NCI-H748 treated with DMSO at 0.1 percent for 48 hours (cell line): ENCODE results near the gene MED12L.
"Not testable (repeated sequence)": the region's sequence is repeated elsewhere in the genome, so short reads cannot be mapped to it uniquely, and the experiment has no call there.

Experiments used
- DNase-seq: peaks from one replicate; lab custom pipeline; 2025; lab: John Stamatoyannopoulos, UW

The MED12L gene

DNA sequence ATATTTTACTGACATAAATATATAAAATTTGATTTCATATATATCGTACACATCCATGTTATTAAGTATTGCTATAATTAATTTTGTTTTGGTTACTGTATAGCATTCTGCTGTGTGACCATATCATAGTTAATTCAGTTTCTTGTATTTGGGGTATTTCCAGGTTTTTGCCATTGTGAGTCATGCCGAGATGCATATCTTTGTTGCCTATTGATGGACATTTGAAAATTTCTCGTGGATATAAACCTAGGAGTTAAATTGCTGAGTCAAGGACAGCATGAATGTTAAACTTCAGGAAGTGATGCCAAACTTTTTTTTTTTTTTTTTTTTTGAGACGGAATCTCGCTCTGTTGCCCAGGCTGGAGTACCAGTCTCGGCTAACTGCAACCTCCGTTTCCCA is 151.3 kb downstream of the MED12L start:
- no peak for DNase-seq

DNA sequence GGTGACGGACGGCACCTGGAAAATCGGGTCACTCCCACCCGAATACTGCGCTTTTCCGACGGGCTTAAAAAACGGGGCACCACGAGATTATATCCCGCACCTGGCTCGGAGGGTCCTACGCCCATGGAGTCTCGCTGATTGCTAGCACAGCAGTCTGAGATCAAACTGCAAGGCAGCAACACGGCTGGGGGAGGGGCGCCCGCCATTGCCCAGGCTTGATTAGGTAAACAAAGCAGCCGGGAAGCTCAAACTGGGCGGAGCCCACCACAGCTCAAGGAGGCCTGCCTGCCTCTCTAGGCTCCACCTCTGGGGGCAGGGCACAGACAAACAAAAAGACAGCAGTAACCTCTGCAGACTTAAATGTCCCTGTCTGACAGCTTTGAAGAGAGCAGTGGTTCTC is 156.5 kb downstream of the MED12L start:
- not testable (repeated sequence) for DNase-seq

DNA sequence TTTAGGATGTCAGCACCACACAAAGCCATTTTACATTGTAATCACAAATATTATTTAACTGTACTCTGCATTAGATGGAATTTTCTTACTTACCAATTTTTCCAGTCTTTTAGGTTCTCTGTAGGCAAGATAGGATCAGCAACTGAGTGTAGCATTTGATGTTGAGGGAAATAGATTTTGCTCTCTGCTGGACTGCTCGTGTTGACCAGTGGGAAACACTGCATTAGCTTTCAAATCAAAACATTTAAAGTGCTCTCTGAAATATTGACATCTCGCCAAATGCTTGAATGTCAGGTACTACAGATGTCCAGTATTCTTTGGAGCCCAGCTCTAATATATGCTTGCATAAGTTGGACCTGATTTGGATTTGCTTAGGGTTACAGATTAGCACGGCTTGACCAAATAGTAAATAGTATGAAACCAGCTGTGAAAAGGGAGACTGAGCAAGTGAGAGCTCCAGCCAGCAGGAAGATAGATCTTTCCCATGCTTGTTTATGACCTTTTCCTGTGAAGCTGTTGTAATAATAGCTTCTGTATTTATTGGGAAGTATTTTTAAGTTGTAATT is 163.4 kb downstream of the MED12L start:
- no peak for DNase-seq

DNA sequence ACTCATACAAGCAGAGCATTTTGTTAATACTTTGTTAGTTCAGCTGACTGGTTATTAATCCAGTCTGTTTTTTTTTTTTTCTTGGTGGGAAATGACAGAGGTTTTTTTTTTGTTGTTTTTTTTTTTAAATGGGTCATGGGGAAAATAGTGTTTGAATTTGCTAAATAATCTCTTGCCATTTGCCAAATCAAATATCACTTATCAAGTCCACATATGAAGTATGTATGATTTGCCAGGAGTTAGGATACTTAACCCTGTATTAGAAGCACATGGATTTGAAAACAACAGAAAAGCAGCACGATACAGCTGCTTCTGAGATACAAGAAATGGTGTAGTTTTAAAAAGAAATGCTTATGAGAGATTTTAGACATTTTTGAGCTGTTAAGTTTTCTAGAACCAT is 171.3 kb downstream of the MED12L start:
- no peak for DNase-seq

DNA sequence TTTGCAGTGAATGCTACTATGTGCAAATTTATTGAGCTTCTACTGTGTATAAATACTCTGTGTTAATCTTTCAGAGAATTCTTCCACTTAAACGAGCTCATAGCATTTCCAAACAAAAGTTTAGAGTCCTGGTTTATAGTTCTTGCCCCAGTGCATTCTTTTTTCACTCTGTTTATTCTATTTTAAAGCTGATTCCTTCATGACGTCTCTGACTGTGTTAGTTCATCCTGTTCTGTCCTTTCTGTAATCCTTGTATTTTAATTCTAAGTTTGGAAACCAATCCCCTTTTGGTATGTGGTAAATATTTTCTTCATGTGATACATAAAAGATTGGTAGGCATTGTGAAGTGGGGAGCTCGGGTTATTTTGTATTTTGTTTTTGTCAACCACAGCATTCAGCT is 174.2 kb downstream of the MED12L start:
- no peak for DNase-seq

DNA sequence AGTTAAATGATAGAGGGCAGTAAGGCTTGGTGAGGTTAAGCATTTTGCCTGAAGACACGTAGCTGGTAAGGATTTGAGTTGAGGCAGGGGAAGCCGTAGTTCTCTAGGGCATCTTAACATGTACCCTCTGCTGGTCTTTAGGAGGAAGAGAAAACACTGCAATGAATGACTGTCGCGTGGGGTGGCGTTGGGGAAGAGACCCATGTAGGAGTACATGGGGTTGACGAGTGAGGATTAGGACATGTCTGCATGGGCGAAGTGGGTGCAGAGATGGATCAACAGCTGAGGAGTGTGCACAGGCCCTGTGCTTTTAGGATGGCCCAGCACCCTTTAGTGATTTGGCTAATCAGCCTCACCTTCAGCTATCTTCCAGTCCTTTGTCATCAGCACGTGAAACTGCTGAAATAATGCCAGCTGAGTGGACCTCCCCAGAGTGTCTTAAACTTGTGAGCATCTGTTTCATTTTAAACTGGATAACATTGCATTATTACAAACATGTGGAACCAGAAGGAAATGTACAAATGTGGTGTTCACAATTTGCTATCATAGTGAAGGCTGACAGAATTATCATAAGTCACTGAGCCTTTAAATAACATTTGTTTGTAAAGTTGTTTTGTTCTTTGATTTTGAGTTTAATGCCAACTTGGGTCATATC is 177.5 kb downstream of the MED12L start:
- DNase-seq, result no peak

DNA sequence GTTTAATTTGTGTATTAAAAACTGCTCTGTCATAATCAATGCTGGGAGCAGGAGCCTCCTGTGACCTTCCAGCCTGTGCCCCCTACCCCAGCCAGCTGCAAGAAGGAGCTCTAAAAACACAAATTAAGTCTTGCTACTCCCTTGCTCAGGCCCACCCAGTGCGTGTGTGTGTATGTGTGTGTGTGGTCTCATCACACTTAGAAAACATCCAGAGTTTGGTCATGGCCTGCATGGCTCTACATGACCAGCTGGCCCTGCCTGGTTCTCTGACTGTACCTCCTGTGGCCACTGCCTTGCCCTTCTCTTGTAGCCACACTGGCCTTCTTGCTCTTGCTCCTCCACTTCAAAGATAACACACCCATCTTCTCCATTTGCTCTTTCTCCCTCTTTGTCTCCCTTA is 179.1 kb downstream of the MED12L start:
- DNase-seq, result no peak

DNA sequence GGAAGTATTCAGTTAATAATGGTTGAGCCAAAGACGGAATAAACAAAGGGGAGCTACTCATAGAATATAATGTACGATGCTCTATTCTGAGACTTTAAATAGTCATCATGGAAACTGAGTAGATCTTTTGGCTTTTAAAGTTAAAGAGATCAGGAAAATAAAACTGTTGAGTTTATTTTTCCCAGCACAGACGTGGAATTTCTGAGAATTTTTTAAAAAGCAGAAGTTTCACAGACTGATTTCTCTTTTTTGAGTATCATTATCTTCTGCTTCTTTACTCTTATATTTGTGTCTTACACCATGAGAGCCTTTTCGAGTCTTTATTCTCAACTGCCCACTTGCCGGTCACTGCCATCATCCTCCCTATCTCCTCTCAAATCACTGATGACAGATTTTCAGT is 179.7 kb downstream of the MED12L start:
- no peak for DNase-seq

DNA sequence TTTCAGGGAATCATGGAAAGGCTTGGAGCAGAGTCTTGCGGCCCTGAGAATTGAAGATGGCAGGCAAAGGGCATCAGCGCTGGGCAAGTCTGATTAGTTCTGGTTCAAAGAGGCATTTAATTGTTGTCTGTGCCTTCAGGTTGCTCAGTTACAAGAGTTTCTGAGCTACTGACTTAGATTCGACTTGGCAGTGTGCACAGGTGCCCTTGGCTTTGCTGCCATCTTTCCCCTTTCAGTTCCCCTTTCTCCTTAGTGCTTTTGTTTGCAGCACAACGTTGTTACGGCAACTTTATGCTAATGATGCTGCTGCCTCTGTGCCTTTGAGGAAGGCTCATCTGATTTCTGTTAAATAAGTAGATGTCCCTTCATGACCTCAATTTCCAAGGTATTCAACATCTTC is 180.4 kb downstream of the MED12L start:
- no peak for DNase-seq

DNA sequence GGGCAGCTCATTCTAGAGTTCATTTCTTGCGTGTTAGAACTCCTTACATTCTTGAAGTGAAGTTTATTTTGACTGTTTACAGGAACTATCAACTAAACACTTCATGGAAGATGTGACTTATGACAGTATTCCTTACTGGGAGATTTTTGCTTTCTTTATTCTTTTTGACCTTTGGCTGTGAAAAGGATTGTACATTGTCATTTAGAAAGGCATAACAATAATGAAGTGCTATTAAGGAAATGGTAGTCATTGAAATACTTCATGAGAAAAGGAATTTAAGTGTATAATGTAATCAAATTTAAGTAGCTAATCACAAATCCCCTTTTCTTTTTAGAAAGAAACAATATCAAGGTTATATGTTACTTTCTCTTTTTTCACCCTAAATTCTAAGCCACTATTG is 181.6 kb downstream of the MED12L start:
- no peak for DNase-seq

DNA sequence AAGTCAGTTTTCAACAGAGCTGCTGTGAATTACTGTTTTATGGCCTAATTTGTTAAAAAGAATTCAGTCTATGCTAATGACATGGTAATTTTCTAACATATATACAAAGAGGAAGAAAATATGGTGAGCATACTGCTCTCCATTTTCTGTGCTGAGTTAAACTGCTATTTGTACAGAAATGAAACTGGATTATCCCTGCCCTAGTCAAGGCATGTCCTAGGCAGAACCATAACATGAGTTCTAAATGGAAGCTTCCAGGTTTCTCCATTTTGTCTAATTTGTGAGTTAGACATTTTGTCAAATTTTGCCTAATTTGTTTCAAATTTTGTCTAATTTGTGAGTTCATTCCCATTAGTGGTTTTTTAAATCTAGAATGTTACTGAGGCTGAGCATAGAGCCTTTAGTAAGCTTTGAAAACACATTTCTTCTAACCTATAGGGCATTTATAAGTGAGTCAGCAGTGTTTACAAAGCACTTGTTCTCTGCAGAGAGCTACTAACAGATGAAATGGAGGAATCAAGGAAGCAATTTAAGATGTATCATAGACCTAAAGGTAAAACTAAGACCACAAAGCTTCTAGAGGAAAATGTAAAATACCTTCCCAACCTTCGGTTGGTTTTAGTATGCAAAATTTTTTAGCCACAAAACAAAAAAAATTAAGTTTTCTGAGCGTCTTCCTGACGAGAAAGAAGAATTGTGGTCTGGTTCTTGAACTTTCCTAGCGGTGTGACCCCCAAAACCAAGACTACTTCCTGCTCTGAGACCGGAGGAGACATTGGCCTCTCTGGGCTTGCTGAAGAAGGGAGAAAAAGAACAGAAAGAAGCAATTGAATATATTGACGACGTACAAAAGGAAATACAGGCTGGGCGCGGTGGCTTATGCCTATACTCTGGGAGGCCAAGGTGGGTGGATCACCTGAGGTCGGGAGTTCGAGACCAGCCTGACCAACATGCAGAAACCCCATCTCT is 183.1 kb downstream of the MED12L start:
- DNase-seq, result no peak

DNA sequence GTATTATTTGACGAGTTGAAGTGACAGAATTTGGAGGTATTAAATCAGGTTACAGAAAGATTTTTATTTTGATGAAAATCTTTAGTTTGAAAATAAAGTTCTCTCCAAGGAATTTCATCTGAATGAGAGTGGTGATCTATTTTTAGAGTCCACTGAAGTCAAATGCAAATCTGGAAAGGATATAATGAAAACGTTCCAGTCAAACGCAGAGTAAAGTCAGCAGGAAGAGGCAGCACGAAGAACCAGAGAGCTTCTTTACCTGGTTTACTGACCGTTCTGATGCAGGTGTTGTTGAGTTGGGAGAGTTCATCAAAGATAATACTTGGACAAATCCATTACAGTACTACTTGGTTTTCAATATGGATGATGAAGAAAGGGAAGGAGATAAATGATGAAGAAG is 184.2 kb downstream of the MED12L start:
- DNase-seq, result no peak

DNA sequence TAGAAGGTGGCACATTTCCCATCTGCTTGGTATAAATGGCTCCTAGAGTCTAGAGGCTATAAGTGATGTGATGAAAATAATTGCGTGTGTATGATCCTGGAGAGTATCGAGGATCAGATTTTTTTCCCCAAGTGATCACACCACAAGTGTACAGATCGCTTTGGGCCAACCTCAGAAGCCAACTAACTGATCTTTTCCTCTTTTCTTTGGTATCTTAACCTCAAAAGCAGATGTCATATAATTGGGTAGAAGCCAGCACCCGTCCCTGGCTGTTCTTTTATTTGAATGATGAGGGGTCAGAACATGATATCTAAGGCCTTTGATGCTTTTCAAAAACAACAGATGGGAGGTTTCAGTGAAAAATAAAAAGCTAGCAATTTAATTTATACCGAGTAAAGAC is 189.6 kb downstream of the MED12L start:
- DNase-seq, result no peak

DNA sequence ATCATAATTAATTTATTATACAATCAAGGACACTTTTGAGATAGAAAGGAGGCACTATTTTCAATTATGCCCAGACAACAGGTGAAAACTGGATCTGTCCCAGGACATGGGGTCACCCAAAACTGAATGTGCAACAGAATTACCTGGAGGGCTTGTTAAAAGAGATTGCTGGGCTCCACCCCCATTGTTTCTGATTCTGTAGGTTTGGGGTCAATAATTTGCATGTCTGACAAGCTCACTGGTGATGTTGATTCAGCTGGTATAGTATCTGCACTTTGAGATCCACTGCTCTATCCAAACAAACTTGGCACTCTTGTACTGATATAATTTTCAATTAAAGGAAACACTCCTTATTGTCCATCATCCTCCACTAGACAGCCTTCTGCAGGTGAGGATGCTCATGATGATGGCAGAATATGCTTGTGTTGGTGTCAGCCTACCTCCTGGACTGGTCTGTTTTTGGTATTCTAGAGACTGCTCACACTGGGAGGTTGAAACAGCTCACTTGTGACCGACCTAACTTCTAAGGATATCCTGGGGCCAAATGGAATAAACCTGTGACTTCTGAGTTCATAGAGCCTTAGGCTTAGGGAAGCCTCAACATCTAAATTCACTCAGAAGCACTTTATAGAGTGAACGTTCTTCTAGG is 190.7 kb downstream of the MED12L start:
- no peak for DNase-seq

DNA sequence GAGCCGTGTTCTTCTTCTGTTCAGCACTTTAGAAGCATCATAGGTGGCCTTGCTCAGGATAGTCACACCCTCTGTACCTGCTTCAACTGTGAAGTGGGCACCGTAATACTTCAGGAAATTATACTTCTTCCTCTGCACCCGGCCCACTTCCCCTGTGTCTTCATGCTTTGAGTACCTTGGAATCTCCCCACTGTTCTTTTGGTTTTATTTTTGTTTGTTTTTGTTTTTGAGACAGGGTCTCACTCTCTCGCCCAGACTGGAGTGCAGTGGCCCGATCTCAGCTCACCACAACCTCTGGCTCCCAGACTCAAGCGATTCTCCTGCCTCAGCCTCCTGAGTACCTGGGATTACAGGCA is 191.2 kb downstream of the MED12L start:
- DNase-seq, result no peak

DNA sequence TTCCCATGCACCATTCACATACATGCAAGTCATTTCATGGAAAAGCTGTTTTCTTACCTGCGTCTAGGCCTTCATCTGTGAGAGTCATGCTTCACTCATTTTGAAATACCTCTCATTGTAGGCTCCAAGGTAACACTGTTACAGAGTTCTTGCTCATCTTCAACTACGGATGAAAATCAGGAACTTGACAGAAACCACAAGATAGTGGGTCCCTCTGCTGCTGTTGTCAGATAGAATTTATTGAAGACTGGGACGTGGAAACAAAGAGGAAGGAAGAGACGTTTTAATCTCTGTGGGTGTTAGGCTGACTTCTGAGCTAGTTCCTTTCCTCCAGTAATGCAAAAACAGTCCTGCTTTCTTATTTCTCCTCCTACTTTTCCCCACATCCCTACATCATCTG is 192.8 kb downstream of the MED12L start, which contains the start of gene P2RY14:
Gene P2RY14, minus strand, starts transcription at position 313 of the 400 bp plus-strand sequence. CDS start 64,226 bp downstream, outside the sequence.
- no peak for DNase-seq

DNA sequence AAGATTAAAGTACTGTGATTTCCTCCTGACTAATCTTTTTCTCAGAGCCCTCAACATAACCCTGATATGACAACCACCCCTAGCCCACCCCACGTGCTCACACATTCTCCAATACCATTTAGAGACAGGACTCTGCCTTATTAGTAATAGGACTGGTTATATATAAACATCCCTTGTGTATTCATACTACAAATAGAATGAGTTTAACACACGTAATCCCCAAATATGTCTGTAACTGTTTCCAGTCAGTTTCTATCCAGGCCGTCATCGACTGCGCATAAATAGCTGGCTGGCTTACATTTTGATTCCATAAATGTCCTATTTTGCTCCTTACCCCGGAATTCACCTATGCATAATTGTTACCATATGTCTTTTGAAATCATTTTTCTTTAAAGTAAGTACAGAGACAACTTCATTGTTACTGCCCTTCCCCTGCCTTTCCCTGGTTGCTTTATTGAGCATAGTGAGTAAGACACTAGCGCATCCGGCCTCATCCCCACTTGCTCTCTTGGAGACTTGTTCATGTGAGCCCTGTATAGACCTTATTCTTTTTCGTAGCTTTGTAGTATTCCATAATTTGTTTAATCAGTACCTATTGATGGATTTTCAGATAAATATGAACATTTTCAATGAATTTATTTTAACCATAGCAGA is 196.3 kb downstream of the MED12L start:
- DNase-seq, result no peak

DNA sequence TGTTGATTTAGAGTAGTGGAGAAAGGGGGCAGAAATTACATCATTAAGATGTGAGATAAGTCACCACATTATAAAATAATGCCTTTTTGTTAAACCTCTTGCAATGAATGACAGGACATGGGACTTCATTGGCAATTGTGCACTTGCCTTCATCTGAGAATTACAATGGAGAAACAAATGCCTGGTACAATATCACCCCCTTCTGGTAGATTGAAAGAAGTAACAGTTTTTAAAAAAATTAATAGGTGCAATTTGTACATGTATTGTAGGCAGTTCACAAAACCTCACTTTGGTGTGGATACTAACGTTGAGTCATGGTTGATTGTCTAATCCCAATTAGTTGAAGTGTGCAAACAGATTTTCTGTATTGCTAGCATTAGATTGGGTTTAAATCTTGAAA is 197.5 kb downstream of the MED12L start:
- peak; percentile 49 for DNase-seq

DNA sequence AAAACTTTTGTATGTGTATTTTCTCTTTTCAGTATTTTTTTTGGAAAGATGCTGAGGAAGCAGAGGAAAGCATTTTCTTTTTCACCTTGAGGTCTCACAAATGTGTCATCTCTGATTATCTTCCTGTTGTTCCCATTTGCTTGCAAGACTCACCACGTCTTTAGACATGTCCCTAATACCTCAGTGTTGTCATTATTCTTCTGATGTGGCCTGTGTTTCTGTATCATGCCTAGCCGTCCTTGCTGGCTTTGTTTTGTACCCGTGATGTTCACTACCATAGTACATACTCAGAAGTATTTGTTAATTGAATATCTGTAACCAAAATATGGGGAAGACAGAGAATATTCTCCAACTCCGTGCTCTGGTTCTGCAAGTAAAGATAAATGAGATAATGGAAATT is 197.9 kb downstream of the MED12L start:
- DNase-seq, result no peak

DNA sequence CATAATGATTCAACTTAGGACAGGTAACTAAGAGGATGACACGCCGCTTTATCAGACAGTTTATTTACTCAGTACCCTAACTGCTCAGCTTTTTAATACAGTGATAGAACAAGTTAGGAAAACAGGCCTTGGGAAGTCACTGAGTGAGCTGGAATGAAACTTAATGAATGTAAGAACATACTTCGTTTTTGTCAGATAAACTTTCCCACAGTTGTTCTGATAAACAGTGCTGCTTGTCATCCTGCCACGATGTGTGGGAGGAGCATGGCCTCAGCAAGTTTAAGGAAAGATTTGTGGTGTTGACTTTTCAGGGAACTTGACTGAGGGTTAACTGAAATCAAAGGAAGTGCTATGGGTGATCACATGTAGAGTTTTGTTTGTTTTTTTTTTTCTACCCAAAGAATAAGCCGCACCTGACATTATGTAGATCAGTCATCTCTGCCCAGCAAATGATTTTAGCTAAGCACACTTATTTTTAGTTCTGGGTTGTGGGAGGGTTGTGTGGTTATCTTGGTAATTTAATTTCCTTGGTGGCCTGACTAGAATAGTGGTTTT is 198.5 kb downstream of the MED12L start:
- no peak for DNase-seq

DNA sequence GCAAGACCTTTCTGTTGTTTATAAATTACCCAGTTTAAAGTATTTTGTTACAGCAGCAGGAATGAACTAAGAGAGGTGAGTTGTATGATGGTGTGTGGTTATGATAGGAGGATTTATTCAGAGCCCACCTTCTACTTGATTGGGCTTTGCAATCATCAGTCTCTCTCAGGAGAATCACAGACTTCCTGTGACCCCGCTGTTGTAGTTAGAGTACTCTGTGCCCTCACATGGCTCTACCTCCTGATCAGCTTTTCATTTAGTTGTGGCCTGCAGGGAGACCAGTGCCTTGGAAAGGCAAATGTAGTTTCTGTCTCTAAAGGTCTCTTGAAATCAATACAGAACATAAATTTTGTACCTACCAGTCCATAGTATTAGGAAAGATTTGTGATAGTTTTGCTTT is 200.5 kb downstream of the MED12L start:
- no peak for DNase-seq

DNA sequence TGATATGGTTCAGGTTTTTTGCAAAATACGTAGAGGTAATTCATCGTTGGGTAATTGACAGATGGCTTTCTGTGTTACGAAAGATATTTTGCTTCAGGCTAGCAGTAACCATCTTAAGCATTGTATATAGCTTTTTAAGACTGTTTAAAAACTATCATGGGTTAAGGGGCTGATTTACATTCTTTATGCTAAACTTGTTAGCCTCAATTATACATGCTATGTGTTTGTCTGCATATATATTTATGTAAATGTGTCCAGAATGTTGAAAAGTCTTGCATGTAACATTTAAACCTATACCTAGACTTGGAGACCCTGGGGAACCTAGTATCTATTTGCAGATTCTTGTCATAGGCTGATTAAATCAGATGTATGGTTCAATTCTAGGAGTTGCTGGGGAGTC is 204.0 kb downstream of the MED12L start:
- no peak for DNase-seq
